OCI-LY1 (cell line): Measurements from ENCODE around the gene CKS2.
"Not testable (repeated sequence)": the region's sequence is repeated elsewhere in the genome, so short reads cannot be mapped to it uniquely, and the experiment has no call there.

Experiments
- H2AFZ ChIP-seq: fragments of 200-600 bp; sonication (generic), shearing (Covaris generic); 2 replicates; pipeline ENCODE4 v1.6.0; 2014; ENCODE audit warnings: antibody characterized with exemption, mild to moderate bottlenecking, low read length
- H3F3A ChIP-seq: fragments of 200-600 bp; sonication (generic), shearing (Covaris generic); 2 replicates; pipeline ENCODE4 v1.6.0; 2014; ENCODE audit warnings: mild to moderate bottlenecking, antibody characterized with exemption, low read length, moderate library complexity; ENCODE audit not compliant: insufficient read depth
- H3K27ac ChIP-seq: fragments of 200-600 bp; sonication (generic); 2 replicates; pipeline ENCODE4 v1.5.1; 2014; ENCODE audit warnings: low read length, mixed run types, mild to moderate bottlenecking, low read depth; ENCODE audit not compliant: poor library complexity, severe bottlenecking
- H3K27me3 ChIP-seq: fragments of 200-600 bp; sonication (generic); 2 replicates; pipeline ENCODE4 v1.6.0; 2014; ENCODE audit warnings: antibody characterized with exemption, mild to moderate bottlenecking, low read length, moderate library complexity; ENCODE audit not compliant: insufficient read depth
- H3K36me3 ChIP-seq: fragments of 200-600 bp; sonication (generic); 2 replicates; pipeline ENCODE4 v1.6.1; 2014; ENCODE audit warnings: mild to moderate bottlenecking, antibody characterized with exemption, low read length, moderate library complexity, mixed read lengths; ENCODE audit not compliant: insufficient read depth
- H3K4me1 ChIP-seq: fragments of 200-600 bp; sonication (generic); 2 replicates; pipeline ENCODE4 v1.5.1; 2014; ENCODE audit warnings: mild to moderate bottlenecking, low read length, moderate library complexity; ENCODE audit not compliant: insufficient read depth, severe bottlenecking
- H3K4me2 ChIP-seq: fragments of 200-600 bp; sonication (generic), shearing (Covaris generic); 2 replicates; pipeline ENCODE4 v1.6.1; 2014; ENCODE audit warnings: low read length
- H3K4me3 ChIP-seq: fragments of 200-600 bp; sonication (generic); 2 replicates; pipeline ENCODE4 v1.5.1; 2014; ENCODE audit warnings: low read length, low read depth, mild to moderate bottlenecking, mixed read lengths; ENCODE audit not compliant: poor library complexity, severe bottlenecking
- H3K79me2 ChIP-seq: fragments of 200-600 bp; shearing (Covaris generic); 2 replicates; pipeline ENCODE4 v1.6.1; 2016; ENCODE audit warnings: mixed run types, low read length, mixed read lengths; ENCODE audit not compliant: insufficient read depth
- H3K9ac ChIP-seq: fragments of 200-600 bp; sonication (generic), shearing (Covaris generic); 2 replicates; pipeline ENCODE4 v1.6.1; 2014; ENCODE audit warnings: mild to moderate bottlenecking, low read length, mixed read lengths
- H3K9me2 ChIP-seq: fragments of 200-600 bp; sonication (generic), shearing (Covaris generic); 2 replicates; pipeline ENCODE4 v1.6.1; 2014; ENCODE audit warnings: low read depth, mild to moderate bottlenecking, low read length, mixed read lengths
- H3K9me3 ChIP-seq: fragments of 200-600 bp; shearing (Covaris generic); 2 replicates; pipeline ENCODE4 v1.6.1; 2014; ENCODE audit warnings: low read length, mixed read lengths
- H4K20me1 ChIP-seq: fragments of 200-600 bp; sonication (generic), shearing (Covaris generic); 2 replicates; pipeline ENCODE4 v1.6.0; 2016; ENCODE audit warnings: mild to moderate bottlenecking, low read length; ENCODE audit not compliant: insufficient read depth
- EZH2 ChIP-seq: fragments of 200-600 bp; sonication (generic), shearing (Covaris generic); IDR thresholded peaks from 2 replicates; pipeline ENCODE4 v1.8.0; 2017; ENCODE audit warnings: borderline replicate concordance, mixed run types, mild to moderate bottlenecking, antibody characterized with exemption, low read length, moderate library complexity, mixed read lengths
- TF ChIP-seq, protein P1 (sequence below): fragments of 200-600 bp; sonication (generic), shearing (Covaris generic); IDR thresholded peaks from 2 replicates; pipeline ENCODE4 v1.5.1; 2017; ENCODE audit warnings: mild to moderate bottlenecking, antibody characterized with exemption, low read length, moderate library complexity, mixed read lengths

Gene CKS2

DNA sequence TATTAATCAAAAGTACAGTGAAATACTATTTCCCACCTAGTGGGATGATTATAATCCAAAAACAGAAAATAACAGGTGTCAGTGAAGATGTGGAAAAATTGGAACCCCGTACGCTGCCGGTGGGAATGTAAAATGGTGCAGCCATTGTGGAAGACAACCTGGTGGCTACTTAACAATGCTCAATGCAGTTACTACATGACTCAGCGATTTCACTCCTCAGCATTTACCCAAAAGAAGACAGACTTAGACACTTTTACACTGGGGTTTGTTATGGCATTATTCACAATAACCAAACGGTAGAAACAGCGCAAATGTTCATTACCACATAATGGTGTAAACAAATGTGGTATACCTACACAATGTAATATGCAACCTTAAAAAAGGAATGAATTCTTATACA, 31.2 kb downstream of the CKS2 start:
- Histone ChIP-seq H3K27me3 (no peaks in the 10 kb centered on the region), H4K20me1 (no peaks in the 10 kb centered on the region), H3K36me3 (peaks cover 98% of the 10 kb centered on the region), H3K79me2 (no peaks in the 10 kb centered on the region), H2AFZ (no peak overlapping the region), H3F3A (no peaks in the 10 kb centered on the region), H3K9me2 (no peaks in the 10 kb centered on the region), H3K4me3 (no peak overlapping the region), H3K4me1 (no peaks in the 10 kb centered on the region), H3K9ac (no peak overlapping the region), H3K27ac (no peak overlapping the region), H3K4me2 (no peak overlapping the region), H3K9me3 (no peaks in the 10 kb centered on the region)
- TF ChIP-seq, protein P1, sequence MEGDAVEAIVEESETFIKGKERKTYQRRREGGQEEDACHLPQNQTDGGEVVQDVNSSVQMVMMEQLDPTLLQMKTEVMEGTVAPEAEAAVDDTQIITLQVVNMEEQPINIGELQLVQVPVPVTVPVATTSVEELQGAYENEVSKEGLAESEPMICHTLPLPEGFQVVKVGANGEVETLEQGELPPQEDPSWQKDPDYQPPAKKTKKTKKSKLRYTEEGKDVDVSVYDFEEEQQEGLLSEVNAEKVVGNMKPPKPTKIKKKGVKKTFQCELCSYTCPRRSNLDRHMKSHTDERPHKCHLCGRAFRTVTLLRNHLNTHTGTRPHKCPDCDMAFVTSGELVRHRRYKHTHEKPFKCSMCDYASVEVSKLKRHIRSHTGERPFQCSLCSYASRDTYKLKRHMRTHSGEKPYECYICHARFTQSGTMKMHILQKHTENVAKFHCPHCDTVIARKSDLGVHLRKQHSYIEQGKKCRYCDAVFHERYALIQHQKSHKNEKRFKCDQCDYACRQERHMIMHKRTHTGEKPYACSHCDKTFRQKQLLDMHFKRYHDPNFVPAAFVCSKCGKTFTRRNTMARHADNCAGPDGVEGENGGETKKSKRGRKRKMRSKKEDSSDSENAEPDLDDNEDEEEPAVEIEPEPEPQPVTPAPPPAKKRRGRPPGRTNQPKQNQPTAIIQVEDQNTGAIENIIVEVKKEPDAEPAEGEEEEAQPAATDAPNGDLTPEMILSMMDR, result no peak
- no peak for TF ChIP-seq EZH2

DNA sequence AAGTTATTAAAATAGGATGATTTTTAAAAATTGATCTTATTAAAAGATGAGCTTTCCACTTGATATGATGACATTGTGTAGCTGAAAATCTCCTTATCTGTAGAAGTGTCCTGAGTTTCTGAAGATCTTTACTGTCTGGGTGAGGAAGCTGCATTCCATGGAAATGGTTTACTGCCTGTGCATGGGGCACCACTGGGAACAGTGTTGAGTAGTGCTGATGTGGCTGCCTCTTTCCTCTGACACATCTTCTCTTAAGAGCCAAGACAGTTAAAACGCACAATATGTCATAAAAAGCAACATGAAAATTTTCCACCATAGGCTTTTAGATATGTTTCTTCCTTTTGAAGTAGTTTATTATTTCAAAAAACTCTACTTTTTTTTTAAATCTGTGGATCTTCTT, 32.0 kb downstream of the CKS2 start:
- Histone ChIP-seq H3K27ac (no peak overlapping the region), H3K79me2 (no peaks in the 10 kb centered on the region), H4K20me1 (no peaks in the 10 kb centered on the region), H3K36me3 (peaks cover 98% of the 10 kb centered on the region), H3K27me3 (no peaks in the 10 kb centered on the region), H3K9me3 (no peaks in the 10 kb centered on the region), H3K9me2 (no peaks in the 10 kb centered on the region), H3F3A (no peaks in the 10 kb centered on the region), H2AFZ (no peak overlapping the region), H3K4me1 (no peaks in the 10 kb centered on the region), H3K4me2 (no peak overlapping the region), H3K9ac (no peak overlapping the region), H3K4me3 (no peak overlapping the region)
- TF ChIP-seq, protein P1, result no peak
- no peak for TF ChIP-seq EZH2

DNA sequence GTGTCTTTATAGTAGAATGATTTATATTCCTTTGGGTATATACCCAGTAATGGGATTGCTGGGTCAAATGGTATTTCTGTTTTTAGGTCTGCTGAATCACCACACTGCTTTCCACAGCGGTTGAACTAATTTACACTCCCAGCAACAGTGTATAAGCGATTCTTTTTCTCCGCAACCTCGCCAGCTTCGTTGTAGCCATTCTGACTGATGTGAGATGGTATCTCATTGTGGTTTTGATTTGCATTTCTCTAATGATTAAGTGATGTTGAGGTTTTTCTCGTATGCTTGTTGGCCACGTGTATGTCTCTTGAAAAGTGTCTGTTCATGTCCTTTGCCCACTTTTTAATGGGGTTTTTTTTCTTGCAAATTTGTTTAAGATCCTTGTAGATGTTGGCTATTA, 32.8 kb downstream of the CKS2 start:
- H3F3A ChIP-seq, H3K9me2 ChIP-seq, H3K4me1 ChIP-seq, H2AFZ ChIP-seq, H3K9me3 ChIP-seq, H3K27ac ChIP-seq, H3K27me3 ChIP-seq, H3K9ac ChIP-seq, H3K4me3 ChIP-seq, H3K4me2 ChIP-seq, H4K20me1 ChIP-seq, H3K79me2 ChIP-seq: not testable (repeated sequence)
- peaks cover 98% of the 10 kb centered on the region for H3K36me3 ChIP-seq

DNA sequence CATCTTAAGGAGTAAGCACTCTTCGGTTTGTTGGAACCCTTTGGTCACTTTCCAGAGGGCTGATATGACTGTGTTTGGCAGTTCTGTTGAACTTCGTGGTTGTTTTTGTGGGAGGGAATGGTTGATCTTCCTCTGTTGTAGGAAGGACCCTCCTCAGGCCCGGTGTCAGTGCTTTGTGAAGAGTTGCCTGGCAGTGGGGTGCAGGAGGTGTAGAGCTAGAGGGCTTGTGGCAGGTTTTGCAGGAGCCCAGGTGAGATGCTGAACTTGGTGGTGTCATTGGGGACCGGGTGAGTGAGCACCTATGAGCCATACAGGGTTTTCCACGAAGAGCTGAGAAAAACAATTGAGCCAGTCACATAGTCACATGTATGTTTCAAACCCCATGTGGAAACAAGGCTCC, 34.5 kb downstream of the CKS2 start:
- Histone ChIP-seq H2AFZ (no peak overlapping the region), H3K79me2 (no peaks in the 10 kb centered on the region), H3K4me3 (no peak overlapping the region), H3K9ac (no peak overlapping the region), H3K9me3 (no peaks in the 10 kb centered on the region), H4K20me1 (no peaks in the 10 kb centered on the region), H3K27me3 (no peaks in the 10 kb centered on the region), H3F3A (no peaks in the 10 kb centered on the region), H3K9me2 (no peaks in the 10 kb centered on the region), H3K27ac (no peak overlapping the region), H3K4me1 (no peaks in the 10 kb centered on the region), H3K4me2 (no peak overlapping the region), H3K36me3 (peaks cover 99% of the 10 kb centered on the region)
- TF ChIP-seq EZH2, result no peak
- TF ChIP-seq, protein P1, result no peak
